Mammary epithelial cell (primary cell): ENCODE measurements around the gene ME3.

Experiments
- CTCF ChIP-seq, 2 donors: IDR thresholded peaks in 1 of 2; conservative IDR thresholded peaks in 1 of 2; 2 replicates each; pipeline ENCODE4 v1.5.1; 2011 to 2012; ENCODE audit warnings: inconsistent platforms in 2 of 2, low read length in 2 of 2, mild to moderate bottlenecking in 2 of 2, control low read depth in 1 of 2, low read depth in 1 of 2; ENCODE audit not compliant: insufficient read depth in 1 of 2; ENCODE audit errors: extremely low read depth in 1 of 2
- EZH2 ChIP-seq: IDR thresholded peaks from 2 replicates; pipeline ENCODE4 v1.6.1; 2012; ENCODE audit warnings: low read length, inconsistent platforms, borderline replicate concordance

GRCh38 chr11:86699040-86699791 lies 26.8 kb upstream of the ME3 start:
- no peak for TF ChIP-seq CTCF (conservative IDR thresholded peaks at IDR 0.05 in 1 of 2, IDR thresholded peaks at IDR 0.05 in 1 of 2; ENCODE audit: extremely low read depth in 1 of 2, insufficient read depth in 1 of 2, low read depth in 1 of 2, low read length in 2 of 2)
- no peak for TF ChIP-seq EZH2
